NCI-H82 treated with DMSO at 0.1 percent for 48 hours (cell line): Measurements from ENCODE around the gene DLX1.
"Not testable (repeated sequence)": the region's sequence is repeated elsewhere in the genome, so short reads cannot be mapped to it uniquely, and the experiment has no call there.

Experiments
- DNase-seq: peaks from one replicate; lab custom pipeline; 2025; ENCODE audit not compliant: unreplicated experiment; lab: John Stamatoyannopoulos, UW

DLX1 gene

GRCh38 chr2:172085460-172086159 is at the start of gene DLX1:
DLX1 (plus strand) TSS chr2:172085507; CDS start chr2:172085678, 171 bp downstream.
- DNase-seq, result no peak

GRCh38 chr2:172038121-172038520 is 47.2 kb upstream of the DLX1 start:
- DNase-seq, result no peak

DNA sequence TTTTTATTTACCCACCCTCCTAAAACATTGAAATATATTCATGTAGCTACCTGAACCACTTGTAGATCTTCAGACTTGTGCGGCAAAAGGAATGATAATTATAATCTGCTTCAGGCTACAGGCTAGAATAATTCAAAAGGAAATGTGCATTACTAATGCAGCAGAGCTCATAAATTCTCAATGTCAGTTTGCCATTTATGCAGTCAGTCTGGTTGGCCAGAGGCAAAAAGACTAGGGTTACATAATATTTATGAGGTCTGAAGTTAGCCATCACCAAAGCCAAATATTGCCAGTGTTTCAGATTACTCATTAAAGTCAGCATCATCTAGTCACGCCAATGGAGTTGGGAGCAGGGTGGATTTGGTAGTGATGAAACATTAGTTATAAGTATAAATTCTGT is 46.7 kb upstream of the DLX1 start:
- no peak for DNase-seq

DNA sequence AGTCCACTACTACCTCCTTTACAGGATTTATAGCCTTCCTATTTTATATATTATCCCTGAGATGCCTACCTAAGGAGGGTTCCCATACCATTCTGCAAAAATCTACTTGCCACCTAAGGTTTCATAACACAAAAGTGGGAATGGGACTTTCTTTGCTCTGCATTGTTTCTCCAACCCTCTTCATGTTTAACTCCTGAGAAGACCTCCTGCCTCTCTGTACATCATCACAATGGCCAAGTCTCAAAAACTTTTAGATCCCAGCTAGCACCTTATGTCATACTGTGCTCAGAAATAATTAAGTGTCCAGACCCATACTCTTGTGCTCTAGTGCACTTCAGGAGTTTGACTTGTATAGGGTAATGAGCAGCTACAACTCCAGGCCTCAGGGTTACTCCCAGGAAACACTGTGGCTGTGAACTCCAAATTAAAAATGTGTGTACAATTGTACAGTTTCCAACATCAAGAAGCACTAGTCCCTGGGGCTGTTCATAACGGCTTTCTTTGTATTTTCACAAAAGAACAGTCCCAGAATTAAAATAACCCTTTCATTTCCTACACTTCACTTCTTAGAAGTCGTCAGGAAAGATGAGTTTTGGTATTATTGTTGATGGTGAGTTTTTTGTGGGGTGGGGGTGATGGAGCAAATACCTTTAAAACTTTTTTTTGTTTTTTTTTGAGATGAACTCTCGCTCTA is 46.1 kb upstream of the DLX1 start:
- DNase-seq, result no peak

DNA sequence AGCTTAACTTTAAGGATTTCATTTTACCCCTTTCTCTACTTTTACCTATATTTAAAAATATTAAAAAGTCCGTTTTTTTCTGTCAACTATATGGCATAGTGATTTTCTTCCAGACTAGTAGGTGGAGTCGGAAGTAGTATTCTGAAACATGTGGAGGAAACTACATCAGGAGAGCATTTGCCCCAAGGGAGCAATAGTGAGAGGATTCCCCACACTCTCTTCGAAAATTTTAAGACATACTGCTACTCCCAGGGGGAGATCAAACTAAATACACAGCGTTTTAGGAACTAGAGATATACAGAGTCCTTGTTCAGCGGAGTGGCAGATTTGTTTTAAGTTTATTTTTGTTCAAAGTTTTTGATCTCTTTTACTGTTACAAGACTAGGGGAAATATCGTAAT is 45.0 kb upstream of the DLX1 start:
- no peak for DNase-seq

DNA sequence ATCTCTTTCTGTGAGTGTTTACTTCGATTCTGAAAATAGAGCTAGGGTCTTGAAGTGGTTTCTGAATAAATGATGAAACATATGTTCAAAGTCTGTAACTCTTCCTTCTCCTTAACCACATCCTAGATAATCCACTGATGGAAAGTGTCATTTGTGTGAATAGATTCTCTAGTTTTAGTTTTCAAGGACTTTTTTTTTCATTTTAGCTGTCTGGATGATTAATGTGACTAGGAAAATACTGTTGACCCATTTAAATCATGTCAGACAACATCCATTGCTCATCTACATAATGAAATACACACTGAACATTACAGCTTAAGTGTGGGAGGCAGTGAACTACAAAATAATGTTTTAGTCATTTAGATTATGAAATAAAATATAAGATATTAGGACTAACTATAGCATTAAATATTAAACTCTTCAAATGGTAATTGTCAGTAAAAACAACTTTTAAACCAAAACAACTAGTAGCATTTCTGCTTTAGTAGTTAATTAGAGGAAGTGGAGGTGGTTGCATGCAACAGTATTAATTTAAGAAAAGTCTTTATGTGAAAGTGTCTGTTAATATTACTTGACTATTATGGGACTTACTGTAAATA is 39.1 kb upstream of the DLX1 start:
- no peak for DNase-seq

DNA sequence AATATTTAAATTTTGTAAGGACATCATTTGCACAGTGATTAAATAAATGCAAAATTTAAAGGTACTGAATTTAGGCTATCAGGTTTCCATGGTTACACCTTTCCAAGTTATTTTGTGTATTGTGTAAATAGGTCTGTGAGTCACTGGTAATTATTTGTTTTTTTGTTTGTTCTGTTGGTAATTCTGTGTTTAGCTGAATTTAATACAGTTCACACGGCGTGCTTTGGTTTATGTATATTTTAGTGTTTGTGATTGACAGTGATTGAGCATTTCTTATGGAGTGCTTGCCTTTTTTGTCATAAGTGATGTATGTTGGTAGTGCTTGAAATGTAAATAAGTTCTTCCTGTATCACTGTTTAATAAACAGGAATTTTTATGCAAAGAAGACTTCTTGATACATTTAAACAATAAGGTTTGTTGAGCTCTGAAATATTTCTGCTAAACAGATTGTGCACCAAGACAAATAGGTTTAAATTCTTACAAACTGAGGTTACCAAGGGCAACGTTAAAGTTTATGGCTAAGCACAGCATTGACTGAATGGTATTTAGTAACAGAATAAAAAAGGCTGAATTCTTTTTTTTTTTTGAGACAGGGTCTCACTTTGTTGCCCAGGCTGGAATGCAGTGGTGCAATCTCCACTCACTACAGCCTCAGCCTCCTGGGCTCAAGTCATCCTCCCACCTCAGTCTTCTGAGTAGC is 38.3 kb upstream of the DLX1 start:
- no peak for DNase-seq

- no peak for DNase-seq
Measured at GRCh38 chr2:172047566-172048507, 37.5 kb upstream of the DLX1 start.

DNA sequence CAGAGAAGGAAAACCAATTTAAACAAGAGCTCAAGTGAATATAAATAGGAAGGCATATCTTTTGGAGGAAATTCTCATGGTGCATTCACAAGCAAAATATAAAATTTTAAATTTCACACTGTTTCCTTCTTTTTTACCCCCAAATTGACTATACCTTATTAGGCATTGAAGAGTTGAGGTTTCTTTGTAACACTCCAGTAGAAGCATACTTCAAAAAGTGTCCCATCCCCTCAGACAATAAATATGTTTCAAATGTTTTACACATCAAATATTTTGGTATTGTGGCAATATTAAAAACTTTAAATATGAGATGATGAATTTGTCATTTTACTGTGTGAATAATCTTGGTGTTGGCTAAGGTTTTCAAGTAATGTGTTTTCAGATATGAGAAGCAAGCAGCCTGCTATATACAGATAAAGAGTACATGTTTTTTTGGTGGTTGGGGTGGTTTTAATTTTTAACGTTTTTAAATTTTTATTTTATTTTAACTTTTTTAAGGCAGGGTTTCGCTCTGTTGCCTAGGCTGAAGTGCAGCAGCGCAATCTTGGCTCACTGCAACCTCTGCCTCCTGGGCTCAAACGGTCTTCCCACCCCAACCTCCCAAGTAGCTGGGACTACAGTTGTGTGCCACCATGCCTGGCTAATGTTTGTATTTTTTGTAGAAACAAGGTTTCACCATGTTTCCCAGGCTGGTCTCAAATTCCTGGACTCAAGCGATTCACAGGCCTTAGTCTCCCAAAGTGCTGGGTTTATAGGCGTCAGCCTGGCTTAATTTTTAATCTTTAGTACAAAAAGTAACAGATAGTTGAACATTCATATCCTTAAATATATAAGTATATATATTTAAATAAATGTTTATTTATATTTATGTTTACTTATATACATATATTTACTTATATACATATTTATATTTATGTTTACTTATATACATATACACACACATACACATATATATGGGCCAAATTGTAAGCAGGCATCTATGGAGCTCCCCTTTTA is 36.5 kb upstream of the DLX1 start:
- DNase-seq, result no peak

DNA sequence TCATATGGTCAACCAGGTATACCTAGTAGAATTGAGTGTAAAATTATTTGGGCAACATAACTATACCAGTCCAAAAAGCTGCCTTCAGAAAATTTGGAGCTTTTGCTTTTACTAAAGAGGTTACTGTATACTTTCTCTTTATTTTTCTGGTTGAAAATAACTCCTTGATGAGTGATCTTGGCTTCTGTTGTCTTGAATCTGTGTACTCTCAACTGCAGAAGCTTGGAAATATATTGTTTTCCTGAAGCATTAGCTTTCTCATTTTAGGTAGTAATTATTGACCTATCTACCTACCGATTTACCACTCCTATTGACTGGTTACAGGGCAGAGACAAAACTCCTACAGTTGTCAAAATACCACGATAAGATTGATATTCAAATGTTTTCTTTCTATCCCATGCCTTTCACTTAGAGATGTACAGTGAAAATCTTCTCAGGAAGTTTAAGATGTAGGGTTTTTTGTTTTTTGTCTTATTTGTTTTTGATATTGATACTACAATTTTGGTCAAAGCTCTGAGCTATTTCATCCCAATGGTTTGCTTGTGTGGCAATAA is 35.7 kb upstream of the DLX1 start:
- no peak for DNase-seq

GRCh38 chr2:172050479-172051125 is 34.7 kb upstream of the DLX1 start:
- DNase-seq, result no peak

DNA sequence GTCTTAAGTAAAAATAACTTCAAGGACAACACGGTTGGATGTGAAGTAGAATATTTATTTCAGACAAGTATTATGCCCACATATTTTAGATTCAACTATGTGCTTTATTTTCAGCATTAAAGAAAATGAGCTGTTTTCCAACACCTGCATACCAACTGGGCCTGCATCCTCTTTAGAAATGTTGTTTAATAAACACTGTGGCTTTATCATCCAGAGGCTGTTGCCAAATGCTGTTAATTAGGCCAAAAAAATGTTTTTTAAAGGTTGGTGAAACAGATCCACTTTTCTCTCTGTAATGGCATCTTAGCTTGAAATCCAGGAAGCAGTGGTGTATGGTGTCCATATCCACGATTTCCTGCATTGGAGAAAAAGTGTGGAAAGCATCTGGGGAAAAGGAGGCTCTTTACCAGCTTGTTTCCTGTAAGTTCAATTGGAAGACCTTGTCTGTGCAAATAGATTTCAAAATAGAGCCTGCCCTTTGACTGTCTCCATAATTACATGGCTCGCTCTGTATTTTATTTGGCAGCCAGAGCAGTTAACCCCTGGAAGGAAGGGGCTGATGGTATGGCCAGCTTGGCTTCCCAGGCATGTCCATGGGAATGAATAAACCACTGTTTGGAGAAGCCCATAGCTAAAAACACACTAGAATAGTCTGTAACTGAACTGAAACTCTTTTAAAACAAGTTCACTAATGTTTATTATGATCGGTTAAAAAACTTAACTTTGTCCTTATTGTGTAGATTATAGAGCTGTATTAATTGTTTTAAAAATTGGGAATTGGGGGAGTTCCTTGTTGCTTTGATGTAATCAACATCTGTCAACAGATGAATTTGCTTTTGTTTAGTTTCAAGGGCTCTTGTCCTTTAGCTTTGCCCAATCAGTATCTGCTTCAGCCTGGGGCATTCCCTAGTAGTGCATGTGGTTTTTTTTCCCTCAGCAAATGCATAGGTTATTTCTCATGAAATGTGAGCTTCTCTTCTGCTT is 33.0 kb upstream of the DLX1 start:
- DNase-seq, result no peak

DNA sequence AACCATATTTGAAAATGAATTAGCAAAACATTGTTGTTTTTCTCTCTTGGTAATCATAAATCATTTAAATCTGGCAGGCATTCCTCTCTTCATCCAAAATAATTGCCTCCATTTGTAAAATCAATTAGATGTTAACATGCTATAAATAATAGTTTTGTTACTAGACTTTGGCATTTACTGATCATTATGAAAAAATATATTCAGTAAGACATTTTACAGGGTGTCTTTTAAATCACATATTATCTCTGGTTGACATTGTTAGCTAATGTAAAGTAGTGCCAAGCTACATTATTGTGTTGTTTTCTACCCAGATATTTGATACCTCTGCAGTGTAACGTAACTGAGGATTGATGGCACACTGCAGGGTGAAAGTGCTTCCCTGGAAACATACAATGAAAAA is 31.8 kb upstream of the DLX1 start:
- DNase-seq, result no peak

- no peak for DNase-seq
Measured at GRCh38 chr2:172056293-172056692, 29.0 kb upstream of the DLX1 start.

- no peak for DNase-seq
Measured at GRCh38 chr2:172058660-172059059, 26.6 kb upstream of the DLX1 start.

GRCh38 chr2:172060118-172060517 is 25.2 kb upstream of the DLX1 start:
- DNase-seq, result not testable (repeated sequence)

DNA sequence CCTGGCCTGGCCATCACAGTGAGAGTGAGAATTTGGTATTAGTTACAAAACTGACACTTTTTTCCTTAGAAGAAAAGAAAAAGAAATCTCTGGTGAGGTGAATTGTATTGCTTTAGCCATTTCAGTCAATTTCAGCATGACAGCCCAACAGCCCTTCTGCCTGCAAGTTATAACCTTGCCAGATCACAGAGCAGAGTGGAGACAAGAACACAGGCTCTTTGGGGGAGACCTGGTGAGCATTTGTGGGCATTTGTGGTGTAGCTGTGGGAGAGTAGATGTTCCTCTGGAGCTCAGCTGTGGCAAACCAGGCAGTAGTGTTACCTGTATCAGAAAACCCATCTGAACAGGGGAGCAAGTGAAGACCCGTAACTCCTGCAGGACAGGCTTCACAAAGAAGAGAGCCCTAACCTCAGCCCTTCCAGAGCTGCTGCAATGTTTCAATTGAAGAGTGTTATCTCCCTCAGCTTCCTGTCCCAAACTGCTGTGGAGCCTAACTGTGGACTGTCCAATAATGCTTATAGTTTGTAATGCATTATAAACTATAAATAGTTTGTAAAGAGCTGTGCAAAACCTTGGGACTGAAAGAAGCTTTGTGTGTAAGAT is 22.8 kb upstream of the DLX1 start:
- no peak for DNase-seq
